Endothelial cell of umbilical vein (primary cell): ENCODE data around the gene ERLIN1. TPM values are rescaled to one million over a fixed set of nuclear protein-coding genes. Genes with fewer than 3 reads are reported as not detected.

Experiments used
- BruUV-seq: library from RNA; stranded (reverse); fragments of 400-500 nt; replicated peaks from 2 replicates; lab custom pipeline; 2021; lab: Mats Ljungman, UMichigan
- CTCF ChIA-PET: fragments of 300-600, 350-600 bp; sonication (Branson Sonifier 250); formaldehyde crosslinking; loops from one replicate; lab custom pipeline; 2021; ENCODE audit warnings: antibody characterized with exemption, inconsistent platforms; lab: Charles Lee
- POLR2A ChIA-PET: fragments of 300-600, 350-600 bp; sonication (Branson Sonifier 250); formaldehyde crosslinking; loops from one replicate; lab custom pipeline; 2021; ENCODE audit warnings: antibody characterized with exemption, inconsistent platforms; lab: Charles Lee
- DNase-seq: peaks from one replicate; pipeline ENCODE4 v3.0.0-alpha.2; 2011; ENCODE audit warnings: low read depth, low spot score
- FAIRE-seq: peaks from 2 replicates; lab custom pipeline; 2011; peaks lifted over from hg19 to GRCh38; lab: Jason Lieb, UNC
- H2AFZ ChIP-seq: 2 replicates; pipeline ENCODE4 v1.6.0; 2012; ENCODE audit warnings: low read depth, low read length, control low read depth, inconsistent platforms
- H3K27ac ChIP-seq: 2 replicates; pipeline ENCODE4 v1.5.1; 2011; ENCODE audit warnings: low read depth, mild to moderate bottlenecking, control low read depth, low read length, moderate library complexity; ENCODE audit not compliant: insufficient read depth
- H3K27me3 ChIP-seq, 2 experiments: 2 replicates each; pipeline versions ENCODE4 v1.6.0 to v1.6.1; 2011; ENCODE audit warnings: low read length in 2 of 2, mixed read lengths in 1 of 2; ENCODE audit not compliant: control insufficient read depth in 2 of 2, insufficient read depth in 2 of 2
- H3K36me3 ChIP-seq, 2 experiments: 2 replicates in 1 of 2; 3 replicates in 1 of 2; pipeline ENCODE4 v1.5.1; 2011; ENCODE audit warnings: low read length in 2 of 2, mild to moderate bottlenecking in 1 of 2, moderate library complexity in 1 of 2; ENCODE audit not compliant: control insufficient read depth in 2 of 2, insufficient read depth in 2 of 2; ENCODE audit errors: extremely low read depth in 1 of 2
- H3K4me1 ChIP-seq: 3 replicates; pipeline ENCODE4 v1.5.1; 2011; ENCODE audit warnings: mild to moderate bottlenecking, low read length; ENCODE audit not compliant: control insufficient read depth, insufficient read depth; ENCODE audit errors: extremely low read depth
- H3K4me2 ChIP-seq: 2 replicates; pipeline ENCODE4 v1.6.1; 2011; ENCODE audit warnings: low read length, control low read depth, mixed read lengths; ENCODE audit not compliant: insufficient read depth
- H3K4me3 ChIP-seq, 3 experiments: fragments of 200-600 bp in 1 of 3; sonication (generic), shearing (Covaris generic) in 1 of 3; replicated peaks in 1 of 3; 2 replicates each; pipeline ENCODE4 v1.5.1; 2011 to 2016; ENCODE audit warnings: control low read depth in 3 of 3, low read length in 3 of 3, mild to moderate bottlenecking in 2 of 3, inconsistent platforms in 1 of 3, low read depth in 1 of 3, moderate library complexity in 1 of 3; ENCODE audit not compliant: insufficient read depth in 1 of 3
- H3K79me2 ChIP-seq: 2 replicates; pipeline ENCODE4 v1.6.0; 2012; ENCODE audit warnings: low read length, inconsistent platforms; ENCODE audit not compliant: control insufficient read depth, insufficient read depth
- H3K9ac ChIP-seq: replicated peaks from 2 replicates; pipeline ENCODE3; 2011; ENCODE audit warnings: low read length, control low read depth; ENCODE audit not compliant: insufficient read depth; ENCODE audit errors: extremely low read depth
- H3K9me1 ChIP-seq: replicated peaks from 3 replicates; pipeline ENCODE4 v1.6.0; 2011; ENCODE audit warnings: mild to moderate bottlenecking, low read length; ENCODE audit not compliant: control insufficient read depth, insufficient read depth; ENCODE audit errors: extremely low read depth
- H3K9me3 ChIP-seq: replicated peaks from 2 replicates; pipeline ENCODE4 v1.5.1; 2012; ENCODE audit warnings: low read length, inconsistent platforms; ENCODE audit not compliant: control insufficient read depth, insufficient read depth
- H4K20me1 ChIP-seq: replicated peaks from 2 replicates; pipeline ENCODE3; 2011; ENCODE audit warnings: mild to moderate bottlenecking, low read length; ENCODE audit not compliant: control insufficient read depth, insufficient read depth; ENCODE audit errors: extremely low read depth
- CTCF ChIP-seq, 2 donors: IDR thresholded peaks; 1 replicate in 1 of 2; 2 replicates in 1 of 2; pipeline ENCODE4 v1.5.1; 2011; ENCODE audit warnings: low read length in 2 of 2, mild to moderate bottlenecking in 2 of 2, moderate library complexity in 2 of 2, control low read depth in 1 of 2, inconsistent platforms in 1 of 2, low read depth in 1 of 2; ENCODE audit not compliant: insufficient read depth in 1 of 2; ENCODE audit errors: extremely low read depth in 1 of 2
- EZH2 ChIP-seq: IDR thresholded peaks from 2 replicates; pipeline ENCODE4 v1.6.1; 2012; ENCODE audit warnings: borderline replicate concordance, low read depth, mild to moderate bottlenecking, moderate library complexity, low read length, inconsistent platforms; ENCODE audit not compliant: severe bottlenecking
- FOS ChIP-seq: IDR thresholded peaks from 2 replicates; pipeline ENCODE4 v1.6.1; 2011; ENCODE audit warnings: mild to moderate bottlenecking, low read length, moderate library complexity, borderline replicate concordance; ENCODE audit not compliant: insufficient read depth
- GATA2 ChIP-seq: IDR thresholded peaks from 2 replicates; pipeline ENCODE4 v1.7.0; 2011; ENCODE audit warnings: low read depth, mild to moderate bottlenecking, moderate library complexity, mixed read lengths, low read length; ENCODE audit not compliant: insufficient read length, insufficient read depth
- JUN ChIP-seq: IDR thresholded peaks from 2 replicates; pipeline ENCODE4 v1.6.1; 2011; ENCODE audit warnings: borderline replicate concordance, low read depth; ENCODE audit not compliant: insufficient read length, insufficient read depth
- MAX ChIP-seq: IDR thresholded peaks from 2 replicates; pipeline ENCODE4 v1.6.1; 2011; ENCODE audit not compliant: insufficient read depth, insufficient read length
- MYC ChIP-seq: IDR thresholded peaks from one replicate; pipeline ENCODE4 v1.6.1; 2011; ENCODE audit warnings: mild to moderate bottlenecking, low read depth, low read length
- POLR2A ChIP-seq: IDR thresholded peaks from 2 replicates; pipeline ENCODE4 v1.6.1; 2012; ENCODE audit warnings: low read depth, mild to moderate bottlenecking, control low read depth, low read length
- POLR2AphosphoS5 ChIP-seq: IDR thresholded peaks from 2 replicates; pipeline ENCODE4 v1.6.1; 2012; ENCODE audit warnings: low read depth, mild to moderate bottlenecking, control low read depth, low read length, moderate library complexity; ENCODE audit not compliant: insufficient read depth
- dilution Hi-C: fragments of 300-500 bp; cut with MboI; formaldehyde crosslinking; loops from one replicate; pipeline ENCODE4 v1.15.0; 2019; ENCODE audit warnings: low sequenced_read_pairs; ENCODE audit not compliant: extremely low pct_ligation_motif_present
- intact Hi-C: fragments of 100-400 bp; cut with micrococcal nuclease; formaldehyde crosslinking; loops from one replicate; pipeline ENCODE4 v1.10.0; 2022
- polyA plus RNA-seq, 4 experiments: library from polyadenylated mRNA; depleted of rRNA in 3 of 4; stranded (reverse) in 3 of 4; unstranded in 1 of 4; fragments of >200 nt; gene quantifications; 2 replicates each; pipeline versions ENCODE4 v1.2.1 to v1.2.3, GENCODE V29; 2011 to 2012; ENCODE audit warnings: missing spikeins in 1 of 4
- total RNA-seq: library from RNA; stranded (reverse); gene quantifications from 2 replicates; pipeline ENCODE4 v1.2.3, GENCODE V29; 2021

Gene ERLIN1
- total and polyA plus RNA-seq, 2 donors (not counting 3 experiments of a cell fraction or from before 2014, with no cell fraction given) = 30.7 to 51.0 TPM

- peaks cover 10 to 13% of the 10 kb centered on the region in 2 experiments for H3K36me3 ChIP-seq
- no peaks in the 10 kb centered on the region for H4K20me1 ChIP-seq
- no peak overlapping the region for H3K4me2 ChIP-seq
- H3K4me1 ChIP-seq = no peaks in the 10 kb centered on the region
- H3K9me3 ChIP-seq = no peaks in the 10 kb centered on the region
- FAIRE-seq = no peak
- no peak for TF ChIP-seq GATA2
- TF ChIP-seq MYC = no peak
- no peak for TF ChIP-seq EZH2
- ChIA-PET POLR2A (no interaction called here), CTCF (no interaction called here)
- H3K9ac ChIP-seq = no peak overlapping the region
- H3K27me3 ChIP-seq = no peaks in the 10 kb centered on the region
- dilution Hi-C loops = no loop called here
- intact Hi-C loops = no loop called here
- BruUV-seq = no TSS peak
- peaks cover 6% of the 10 kb centered on the region for H3K79me2 ChIP-seq
- H3K27ac ChIP-seq = no peak overlapping the region
- H3K9me1 ChIP-seq = no peaks in the 10 kb centered on the region
- no peak overlapping the region for H2AFZ ChIP-seq
- DNase-seq = no peak
- H3K4me3 ChIP-seq = no peak overlapping the region
These were observed 27.6 kb downstream of the ERLIN1 start for GRCh38 chr10:100158044-100158805.

- H3K27ac ChIP-seq = no peak overlapping the region
- peaks cover 11 to 14% of the 10 kb centered on the region in 2 experiments for H3K36me3 ChIP-seq
- H3K4me1 ChIP-seq = no peaks in the 10 kb centered on the region
- no peak for TF ChIP-seq POLR2AphosphoS5
- no peak for TF ChIP-seq POLR2A
- TF ChIP-seq FOS = no peak
- TF ChIP-seq MAX = no peak
- TF ChIP-seq GATA2 = no peak
- no peak for TF ChIP-seq JUN
- TF ChIP-seq CTCF (IDR thresholded peaks at IDR 0.05; ENCODE audit: extremely low read depth in 1 of 2, insufficient read depth in 1 of 2, low read depth in 1 of 2, low read length in 2 of 2) = no peak
- TF ChIP-seq MYC = no peak
- CTCF ChIA-PET = no interaction called here
- H3K9ac ChIP-seq = no peak overlapping the region
- H3K4me2 ChIP-seq = no peak overlapping the region
- DNase-seq = no peak
- POLR2A ChIA-PET = no interaction called here
- H3K9me1 ChIP-seq = no peaks in the 10 kb centered on the region
- no peak overlapping the region for H3K4me3 ChIP-seq
- H3K79me2 ChIP-seq = peaks cover 6% of the 10 kb centered on the region
- H3K27me3 ChIP-seq = no peaks in the 10 kb centered on the region
- no peaks in the 10 kb centered on the region for H4K20me1 ChIP-seq
- BruUV-seq = no TSS peak
- H2AFZ ChIP-seq = no peak overlapping the region
- intact Hi-C loops = no loop called here
- FAIRE-seq = no peak
- H3K9me3 ChIP-seq = no peaks in the 10 kb centered on the region
- dilution Hi-C loops = no loop called here
These were observed 28.7 kb downstream of the ERLIN1 start for GRCh38 chr10:100157156-100157555.
